Measurements from ENCODE around the gene RAVER2.

The RAVER2 gene

DNA sequence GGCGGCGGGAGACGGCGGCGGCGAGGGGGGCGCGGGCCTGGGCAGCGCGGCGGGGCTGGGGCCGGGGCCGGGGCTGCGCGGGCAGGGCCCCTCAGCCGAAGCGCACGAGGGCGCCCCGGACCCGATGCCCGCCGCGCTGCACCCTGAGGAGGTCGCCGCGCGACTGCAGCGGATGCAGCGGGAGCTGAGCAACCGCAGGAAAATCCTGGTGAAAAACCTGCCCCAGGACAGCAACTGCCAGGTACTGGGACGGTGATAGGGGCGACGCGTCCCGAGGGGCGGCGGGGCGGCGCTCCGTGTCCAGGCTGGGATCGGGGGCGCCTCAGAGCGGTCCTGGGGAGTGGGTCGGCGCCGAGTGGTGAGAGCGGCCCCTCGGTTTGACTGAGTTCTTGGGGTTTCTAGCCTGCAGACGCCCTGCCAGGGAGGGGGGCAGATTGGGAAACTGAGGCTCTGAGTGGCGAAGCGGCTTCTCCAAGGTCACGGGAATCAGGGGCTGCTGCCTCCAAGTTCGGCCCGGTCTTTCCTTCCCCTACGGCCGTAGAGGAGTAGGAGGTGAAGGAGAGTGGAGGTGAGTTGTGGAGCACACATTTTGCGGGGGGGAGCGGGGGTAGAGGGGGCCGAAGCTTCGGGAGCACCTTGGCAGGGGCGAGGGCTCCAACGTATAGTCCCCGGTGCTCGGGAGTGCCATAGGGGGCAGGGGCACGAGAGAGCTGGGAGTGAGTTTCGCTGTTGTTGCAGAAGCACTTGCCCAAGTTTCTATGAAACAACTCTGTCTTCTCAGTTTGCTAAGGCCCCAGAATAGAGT is 508 bp downstream of the RAVER2 start:
- H3K4me3 ChIP-seq (ENCODE audit: low read depth in 1 of 2, low read length in 1 of 2) = peak overlapping the region; percentile 58 to 72
- peaks cover 18% of the 10 kb centered on the region for H3K27me3 ChIP-seq
- no peaks in the 10 kb centered on the region for H3K36me3 ChIP-seq
- H3K4me1 ChIP-seq (ENCODE audit: control insufficient read depth in 1 of 2, insufficient read depth in 1 of 2, low read depth in 1 of 2, low read length in 1 of 2) = peaks cover 21 to 25% of the 10 kb centered on the region in 2 experiments
- H3K9me3 ChIP-seq = no peaks in the 10 kb centered on the region
- TF ChIP-seq, protein P1, sequence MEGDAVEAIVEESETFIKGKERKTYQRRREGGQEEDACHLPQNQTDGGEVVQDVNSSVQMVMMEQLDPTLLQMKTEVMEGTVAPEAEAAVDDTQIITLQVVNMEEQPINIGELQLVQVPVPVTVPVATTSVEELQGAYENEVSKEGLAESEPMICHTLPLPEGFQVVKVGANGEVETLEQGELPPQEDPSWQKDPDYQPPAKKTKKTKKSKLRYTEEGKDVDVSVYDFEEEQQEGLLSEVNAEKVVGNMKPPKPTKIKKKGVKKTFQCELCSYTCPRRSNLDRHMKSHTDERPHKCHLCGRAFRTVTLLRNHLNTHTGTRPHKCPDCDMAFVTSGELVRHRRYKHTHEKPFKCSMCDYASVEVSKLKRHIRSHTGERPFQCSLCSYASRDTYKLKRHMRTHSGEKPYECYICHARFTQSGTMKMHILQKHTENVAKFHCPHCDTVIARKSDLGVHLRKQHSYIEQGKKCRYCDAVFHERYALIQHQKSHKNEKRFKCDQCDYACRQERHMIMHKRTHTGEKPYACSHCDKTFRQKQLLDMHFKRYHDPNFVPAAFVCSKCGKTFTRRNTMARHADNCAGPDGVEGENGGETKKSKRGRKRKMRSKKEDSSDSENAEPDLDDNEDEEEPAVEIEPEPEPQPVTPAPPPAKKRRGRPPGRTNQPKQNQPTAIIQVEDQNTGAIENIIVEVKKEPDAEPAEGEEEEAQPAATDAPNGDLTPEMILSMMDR (IDR thresholded peaks at IDR 0.05) = no peak
- H3K27ac ChIP-seq = peak overlapping the region; percentile 6

DNA sequence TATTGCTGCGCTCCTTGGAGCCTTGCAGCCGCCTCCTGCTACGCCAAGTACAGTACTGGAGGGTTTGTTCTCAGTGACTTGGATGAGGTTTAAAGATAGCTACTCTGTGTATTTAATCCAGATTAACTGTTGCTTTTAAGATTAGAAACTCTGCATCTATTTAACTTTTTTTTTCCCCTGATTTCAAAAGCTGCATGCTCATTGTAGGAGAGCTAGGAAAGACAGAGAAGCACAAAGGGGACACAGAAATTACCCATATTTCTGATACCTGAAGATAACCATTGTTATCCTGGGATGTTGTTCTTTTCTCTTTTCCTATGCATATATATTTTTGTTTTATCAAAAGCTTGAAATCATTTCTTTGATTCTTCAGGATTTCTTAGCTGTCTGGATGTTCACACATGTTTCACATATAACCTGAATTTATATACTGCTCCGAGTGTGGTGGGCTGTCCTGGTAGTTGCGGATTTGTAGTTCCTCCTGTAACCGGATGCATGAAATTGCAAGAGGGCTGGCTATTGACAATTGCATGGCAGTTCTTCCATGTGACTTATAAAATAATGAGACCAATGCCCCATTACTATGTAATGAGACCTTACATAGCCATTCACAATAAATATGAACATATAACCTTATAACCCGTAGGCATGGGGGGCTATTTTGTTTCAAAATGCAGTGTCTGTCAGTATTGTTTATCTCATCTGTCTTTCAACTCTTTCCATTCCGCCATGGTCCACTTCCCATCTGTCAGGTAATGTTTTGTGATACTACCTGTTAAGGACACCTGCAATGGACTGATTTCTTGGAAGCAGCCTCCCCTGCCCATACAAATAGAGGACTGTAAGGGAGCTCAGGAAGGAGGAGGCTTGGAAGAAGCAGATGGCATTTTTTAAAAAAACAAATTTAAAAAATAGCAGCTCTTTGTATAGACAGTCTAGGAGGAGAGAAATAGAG is 1.4 kb downstream of the RAVER2 start:
- TF ChIP-seq, protein P1 (IDR thresholded peaks at IDR 0.05) = no peak
- Histone ChIP-seq H3K27me3 (peaks cover 18% of the 10 kb centered on the region), H3K9me3 (no peaks in the 10 kb centered on the region), H3K27ac (peak overlapping the region; percentile 6), H3K4me3 (ENCODE audit: low read depth in 1 of 2, low read length in 1 of 2) (peak overlapping the region; percentile 58 to 72), H3K36me3 (no peaks in the 10 kb centered on the region), H3K4me1 (ENCODE audit: control insufficient read depth in 1 of 2, insufficient read depth in 1 of 2, low read depth in 1 of 2, low read length in 1 of 2) (peaks cover 21 to 25% of the 10 kb centered on the region in 2 experiments)

DNA sequence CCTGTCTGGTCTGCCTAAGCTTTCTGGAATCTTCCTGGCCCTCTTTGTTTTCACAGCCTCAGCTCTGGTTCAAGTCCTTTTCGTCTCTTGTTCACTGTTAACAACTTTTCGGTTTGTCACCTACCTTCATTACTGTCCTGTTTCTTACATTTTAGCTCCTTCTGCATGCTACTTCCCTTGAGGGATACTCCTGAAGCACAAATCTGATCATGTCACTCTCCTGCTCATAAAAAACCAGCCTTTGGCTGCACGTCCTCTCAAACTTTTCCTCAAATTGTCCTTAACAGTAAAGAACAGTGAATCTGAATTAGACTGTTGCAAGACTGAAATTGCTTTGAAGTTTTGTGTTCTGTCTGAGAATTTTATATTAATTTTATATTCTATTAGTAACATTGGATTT is 3.3 kb downstream of the RAVER2 start:
- H3K4me1 ChIP-seq (ENCODE audit: control insufficient read depth in 1 of 2, insufficient read depth in 1 of 2, low read depth in 1 of 2, low read length in 1 of 2) = peaks cover 21 to 25% of the 10 kb centered on the region in 2 experiments
- H3K27ac ChIP-seq = no peak overlapping the region
- TF ChIP-seq, protein P1 (IDR thresholded peaks at IDR 0.05) = no peak
- H3K4me3 ChIP-seq (ENCODE audit: low read depth in 1 of 2, low read length in 1 of 2) = no peak overlapping the region
- H3K36me3 ChIP-seq = no peaks in the 10 kb centered on the region
- peaks cover 13% of the 10 kb centered on the region for H3K27me3 ChIP-seq
- no peaks in the 10 kb centered on the region for H3K9me3 ChIP-seq

DNA sequence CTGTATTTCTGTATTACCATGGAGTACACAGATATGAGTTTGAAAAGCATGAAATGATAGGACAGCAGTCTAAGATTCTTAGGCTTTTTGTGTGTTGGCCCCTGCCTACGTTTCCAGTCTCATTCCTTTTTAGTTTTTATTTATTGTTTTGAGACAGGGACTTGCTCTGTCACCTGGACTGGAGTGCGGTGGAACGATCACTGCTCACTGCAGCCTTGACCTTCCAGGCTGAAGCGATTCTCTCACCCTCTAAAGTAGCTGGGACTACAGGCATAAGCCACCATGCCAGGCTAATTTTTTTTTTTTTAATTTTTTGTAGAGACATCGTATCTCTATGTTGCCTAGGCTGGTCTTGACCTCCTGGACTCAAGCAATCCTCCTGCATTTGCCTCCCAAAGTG is 3.8 kb downstream of the RAVER2 start:
- Histone ChIP-seq H3K4me3 (ENCODE audit: low read depth in 1 of 2, low read length in 1 of 2) (no peak overlapping the region), H3K27me3 (peaks cover 8% of the 10 kb centered on the region), H3K36me3 (no peaks in the 10 kb centered on the region), H3K4me1 (ENCODE audit: control insufficient read depth in 1 of 2, insufficient read depth in 1 of 2, low read depth in 1 of 2, low read length in 1 of 2) (peaks cover 21 to 25% of the 10 kb centered on the region in 2 experiments), H3K27ac (no peak overlapping the region), H3K9me3 (no peaks in the 10 kb centered on the region)
- TF ChIP-seq, protein P1 (IDR thresholded peaks at IDR 0.05) = no peak

DNA sequence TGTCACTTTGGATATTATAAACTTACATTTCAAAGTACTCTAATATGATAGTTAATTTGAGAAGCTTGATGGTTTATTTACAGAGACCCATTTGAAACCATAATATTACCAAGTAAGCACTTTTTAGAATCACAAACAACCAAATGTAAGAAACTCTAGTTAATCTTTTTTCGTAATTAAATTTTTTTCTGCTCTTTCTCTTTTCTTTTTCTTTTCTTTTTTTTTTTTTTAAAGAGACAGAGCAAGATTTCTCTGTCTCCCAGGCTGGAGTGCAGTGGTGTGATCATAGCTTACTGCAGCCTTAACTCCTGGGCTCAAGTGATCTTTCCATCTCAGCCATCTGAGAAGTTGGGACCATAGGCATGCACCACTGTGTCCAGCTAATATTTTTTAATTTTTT is 5.2 kb downstream of the RAVER2 start:
- no peak overlapping the region for H3K4me3 ChIP-seq (ENCODE audit: low read depth in 1 of 2, low read length in 1 of 2)
- no peaks in the 10 kb centered on the region for H3K36me3 ChIP-seq
- no peak overlapping the region for H3K27ac ChIP-seq
- no peaks in the 10 kb centered on the region for H3K9me3 ChIP-seq
- H3K27me3 ChIP-seq = no peaks in the 10 kb centered on the region
- H3K4me1 ChIP-seq (ENCODE audit: control insufficient read depth in 1 of 2, insufficient read depth in 1 of 2, low read depth in 1 of 2, low read length in 1 of 2) = peaks cover 16 to 18% of the 10 kb centered on the region in 2 experiments
- TF ChIP-seq, protein P1 (IDR thresholded peaks at IDR 0.05) = no peak
